LHCN-M2 (cell line): ENCODE results near the gene ERCC2. TPM values are rescaled to one million over a fixed set of nuclear protein-coding genes. Genes with fewer than 3 reads are reported as not detected.

Experiments
- DNase-seq: peaks from one replicate; pipeline ENCODE4 v3.0.0-alpha.2; 2012; ENCODE audit warnings: low read depth
- total RNA-seq: library from RNA; depleted of rRNA; stranded (reverse); fragments of >200 nt; gene quantifications from 2 replicates; pipeline ENCODE4 v1.2.3, GENCODE V29; 2014

ERCC2 gene
- total RNA-seq, 1 experiment from 2014 or later = 30.6 TPM

GRCh38 chr19:45355910-45356309 is 14.5 kb downstream of the ERCC2 start:
- DNase-seq = no peak

- DNase-seq = no peak
These were observed 15.0 kb downstream of the ERCC2 start for GRCh38 chr19:45355402-45355801.

GRCh38 chr19:45354241-45354842 is 16.0 kb downstream of the ERCC2 start:
- DNase-seq = no peak

- DNase-seq = peak; percentile 21
These were observed 17.2 kb downstream of the ERCC2 start for GRCh38 chr19:45352914-45353796.

- DNase-seq = no peak
These were observed 17.9 kb downstream of the ERCC2 start for GRCh38 chr19:45352471-45352870.

- DNase-seq = no peak
These were observed 18.3 kb downstream of the ERCC2 start for GRCh38 chr19:45352062-45352461.

- no peak for DNase-seq
These were observed 18.9 kb downstream of the ERCC2 start for GRCh38 chr19:45351401-45351952.

- no peak for DNase-seq
These were observed 19.8 kb downstream of the ERCC2 start for GRCh38 chr19:45350477-45351058.

- no peak for DNase-seq
These were observed 20.9 kb downstream of the ERCC2 start for GRCh38 chr19:45349430-45349941.

- DNase-seq = no peak
These were observed 21.3 kb downstream of the ERCC2 start for GRCh38 chr19:45349126-45349415.

- DNase-seq = no peak
These were observed 21.8 kb downstream of the ERCC2 start for GRCh38 chr19:45348367-45349125.

GRCh38 chr19:45347570-45348366 is 22.6 kb downstream of the ERCC2 start:
- DNase-seq = no peak

GRCh38 chr19:45346449-45346848 is 23.9 kb downstream of the ERCC2 start:
- no peak for DNase-seq

GRCh38 chr19:45345506-45345860 is 24.9 kb downstream of the ERCC2 start:
- DNase-seq = no peak

GRCh38 chr19:45344621-45345505 is 25.5 kb downstream of the ERCC2 start:
- DNase-seq = no peak

GRCh38 chr19:45342911-45343310 is 27.5 kb downstream of the ERCC2 start:
- no peak for DNase-seq

GRCh38 chr19:45340899-45341453 is 29.4 kb downstream of the ERCC2 start:
- no peak for DNase-seq

GRCh38 chr19:45340232-45340898 is 30.0 kb downstream of the ERCC2 start, which contains the start of gene KLC3:
Gene KLC3 (plus strand): TSS chr19:45340750. CDS start chr19:45345542, 4,792 bp downstream.
- no peak for DNase-seq

- DNase-seq = no peak
These were observed 30.7 kb downstream of the ERCC2 start for GRCh38 chr19:45339629-45340028.
